Measurements from ENCODE around the gene RGS18.
"Not testable (repeated sequence)": the region's sequence is repeated elsewhere in the genome, so short reads cannot be mapped to it uniquely, and the experiment has no call there.

Gene RGS18, protein sequence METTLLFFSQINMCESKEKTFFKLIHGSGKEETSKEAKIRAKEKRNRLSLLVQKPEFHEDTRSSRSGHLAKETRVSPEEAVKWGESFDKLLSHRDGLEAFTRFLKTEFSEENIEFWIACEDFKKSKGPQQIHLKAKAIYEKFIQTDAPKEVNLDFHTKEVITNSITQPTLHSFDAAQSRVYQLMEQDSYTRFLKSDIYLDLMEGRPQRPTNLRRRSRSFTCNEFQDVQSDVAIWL

DNA sequence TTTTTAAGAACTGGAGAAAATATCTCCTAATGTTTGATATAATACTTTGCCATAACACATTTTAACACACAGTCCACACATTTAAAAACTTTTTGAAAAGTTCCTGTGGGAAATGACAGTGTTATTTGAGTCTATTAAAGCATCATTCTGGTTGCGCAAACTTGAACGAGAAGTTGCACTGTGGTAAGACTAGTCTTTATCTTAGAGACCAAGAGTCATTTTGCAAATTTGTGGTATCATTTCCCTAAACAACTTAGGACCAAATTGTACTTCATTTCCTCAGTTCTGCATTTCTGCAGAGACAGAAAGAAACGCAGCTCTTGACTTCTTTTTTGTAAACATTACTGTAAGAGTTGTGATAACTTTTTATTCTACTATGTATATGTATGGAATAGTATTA, at the start of gene RGS18:
RGS18 (plus strand) TSS at position 282 of the 400 bp plus-strand sequence. CDS start 176 bp downstream, outside the sequence.
- no peak for DNase-seq

DNA sequence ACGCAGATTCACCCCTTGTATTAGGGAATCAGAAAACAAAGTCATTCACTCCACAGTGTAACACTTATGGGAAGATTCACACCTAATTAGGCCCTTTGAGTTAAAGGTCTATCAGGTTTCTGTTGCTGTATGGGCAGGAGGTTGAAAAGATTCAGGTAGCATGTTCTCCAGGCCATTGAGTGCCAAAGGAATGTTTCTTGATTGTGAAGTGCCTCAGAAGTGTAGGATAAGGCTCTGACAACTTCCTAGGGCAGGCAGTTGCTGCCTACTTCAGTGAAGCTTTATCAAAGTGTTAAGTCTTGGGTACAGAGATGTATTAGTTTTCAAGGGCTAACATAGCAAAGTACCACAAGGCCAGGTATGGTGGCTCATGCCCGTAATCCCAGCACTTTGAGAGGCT, 48.7 kb upstream of the RGS18 start:
- no peak for DNase-seq

DNA sequence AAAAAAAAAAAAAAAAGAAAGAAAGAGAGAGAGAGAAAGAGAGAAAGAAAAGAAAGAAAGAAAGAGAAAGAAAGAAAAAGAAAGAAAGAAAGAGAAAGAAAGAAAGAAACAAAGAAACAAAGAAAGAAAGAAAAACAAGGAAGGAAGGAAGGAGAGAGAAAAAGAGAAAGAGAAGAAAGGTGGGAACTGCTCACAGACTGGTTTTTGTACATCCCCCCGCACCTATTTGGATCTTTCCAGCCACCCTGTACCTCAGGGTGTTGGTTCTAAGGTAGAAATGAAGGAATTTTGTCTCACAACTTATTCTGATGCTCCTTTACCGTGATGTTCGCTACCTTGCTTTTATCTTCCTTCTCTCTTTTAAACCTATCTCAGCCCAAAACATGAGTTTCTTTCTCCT, 43.3 kb upstream of the RGS18 start:
- DNase-seq, result no peak

DNA sequence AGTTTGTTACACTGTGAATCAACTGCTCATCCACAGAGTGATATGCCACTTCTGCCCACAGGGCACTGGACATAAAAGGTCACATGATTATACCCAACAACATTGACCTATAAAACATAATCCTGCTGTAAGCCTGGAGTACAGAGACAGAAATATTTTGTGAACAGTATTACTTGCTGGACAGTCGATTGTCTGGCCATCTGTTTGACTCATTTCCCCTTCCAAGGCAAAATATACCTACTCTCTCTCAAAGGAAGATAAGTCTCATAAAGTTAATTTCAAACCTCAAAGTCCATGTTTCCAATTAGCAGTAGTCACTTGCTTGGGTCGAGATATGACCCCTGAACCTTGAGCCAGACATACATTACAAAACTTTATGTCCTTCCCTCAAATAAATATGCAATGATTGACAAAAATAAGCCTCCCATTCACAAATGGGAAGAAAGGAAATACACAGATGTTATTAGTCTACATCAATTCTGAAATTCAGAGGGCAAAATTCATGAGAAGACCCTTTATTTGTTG, 39.3 kb upstream of the RGS18 start:
- no peak for DNase-seq

DNA sequence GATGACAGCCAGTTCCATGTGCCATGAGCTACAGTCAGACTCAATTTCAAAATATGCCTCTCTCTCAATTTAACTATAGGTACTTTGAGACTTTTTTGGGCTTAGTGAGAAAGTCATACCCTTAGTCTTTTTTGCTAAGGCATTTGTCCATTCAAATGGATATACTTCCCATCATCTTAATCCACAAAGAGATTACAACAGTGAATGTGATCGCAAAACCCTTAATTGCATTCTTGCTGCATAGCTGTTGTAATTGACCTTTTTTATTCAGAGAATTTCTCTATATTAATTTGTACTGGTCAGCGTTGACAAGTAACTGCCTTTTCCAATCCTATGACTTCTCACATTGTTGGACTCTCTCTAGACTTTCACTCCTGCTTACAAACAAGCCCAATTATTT, 38.6 kb upstream of the RGS18 start:
- DNase-seq, result no peak

DNA sequence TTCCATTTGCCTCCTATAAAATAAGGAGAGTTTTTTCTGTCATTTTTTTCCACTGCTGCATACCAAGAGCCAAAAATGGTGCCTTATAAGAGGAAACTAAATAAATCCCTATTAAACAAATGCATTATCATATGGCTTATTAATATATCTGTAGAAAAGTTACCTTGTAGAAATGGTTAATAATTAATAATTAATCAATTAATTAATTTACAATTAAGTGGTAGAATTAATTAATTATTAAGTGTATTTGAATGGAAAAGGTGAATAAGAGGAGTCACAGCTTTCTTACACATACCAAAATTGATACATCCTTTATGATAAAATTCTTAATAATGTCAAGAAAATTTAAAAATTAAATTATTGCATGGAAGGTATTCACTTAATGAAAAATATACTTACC, 35.6 kb upstream of the RGS18 start:
- DNase-seq, result no peak

DNA sequence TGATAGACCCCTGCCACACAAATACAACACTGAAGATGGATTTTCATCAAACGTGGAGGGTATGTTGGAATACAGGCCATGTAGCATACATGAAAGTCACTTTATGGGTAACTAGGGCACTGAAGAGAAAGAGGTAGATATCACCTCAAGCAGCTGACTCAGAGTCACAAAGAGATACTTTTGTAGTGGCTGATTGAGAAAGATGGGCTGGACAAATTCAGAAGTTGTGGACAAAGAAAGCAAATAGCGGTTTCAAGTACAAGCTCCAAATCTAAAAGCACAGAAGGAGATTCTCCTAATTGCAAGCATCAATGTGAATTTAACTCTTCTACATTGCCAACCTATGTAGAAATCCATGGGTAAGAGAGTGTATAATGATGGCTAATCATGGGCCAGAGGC, 35.0 kb upstream of the RGS18 start:
- no peak for DNase-seq

DNA sequence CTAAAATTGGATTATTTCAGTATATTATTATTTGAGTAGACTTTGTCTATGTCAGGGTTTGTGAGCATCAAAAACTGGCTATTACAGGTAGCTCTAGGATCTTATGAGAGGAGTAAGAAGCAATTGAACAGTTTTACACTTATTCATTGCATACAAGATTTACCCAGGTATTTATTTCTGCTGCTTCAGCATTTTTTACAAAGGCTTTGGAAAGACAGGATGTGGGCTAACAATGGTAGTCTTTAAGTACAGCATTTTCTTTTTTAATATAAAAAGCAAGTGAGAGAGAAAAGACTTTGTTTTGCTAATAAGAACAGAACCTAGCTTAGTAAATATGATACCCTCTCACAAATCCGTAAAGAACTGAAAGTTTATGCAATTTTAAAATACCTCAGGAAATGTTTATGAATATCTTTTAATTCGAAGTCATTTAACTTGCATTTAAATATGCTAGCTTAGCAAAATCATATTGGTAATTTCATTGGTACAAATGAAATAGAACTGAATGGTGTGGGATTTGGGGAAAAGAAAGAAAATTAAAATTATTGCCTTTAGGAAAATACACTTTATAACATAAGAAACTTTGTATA, 32.1 kb upstream of the RGS18 start:
- DNase-seq, result no peak

DNA sequence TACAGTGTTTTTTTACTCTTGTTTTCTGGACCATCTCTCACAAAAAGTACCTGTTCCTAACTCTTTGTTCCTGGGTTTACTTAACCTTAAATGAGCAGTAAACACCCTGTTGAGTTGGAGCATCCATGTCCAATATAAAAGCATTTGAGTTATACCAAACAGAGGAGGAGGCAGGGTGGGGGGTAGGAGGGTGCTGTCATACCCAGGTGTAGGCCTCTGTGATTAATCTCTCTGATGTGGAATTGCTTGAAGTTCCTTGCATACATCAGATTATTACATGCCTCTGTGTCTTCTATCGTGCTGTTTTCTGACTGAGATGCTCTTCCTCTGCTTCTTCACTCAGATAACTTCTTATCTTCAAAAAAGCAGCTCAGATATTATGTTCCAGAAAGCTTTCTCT, 28.1 kb upstream of the RGS18 start:
- DNase-seq, result no peak

DNA sequence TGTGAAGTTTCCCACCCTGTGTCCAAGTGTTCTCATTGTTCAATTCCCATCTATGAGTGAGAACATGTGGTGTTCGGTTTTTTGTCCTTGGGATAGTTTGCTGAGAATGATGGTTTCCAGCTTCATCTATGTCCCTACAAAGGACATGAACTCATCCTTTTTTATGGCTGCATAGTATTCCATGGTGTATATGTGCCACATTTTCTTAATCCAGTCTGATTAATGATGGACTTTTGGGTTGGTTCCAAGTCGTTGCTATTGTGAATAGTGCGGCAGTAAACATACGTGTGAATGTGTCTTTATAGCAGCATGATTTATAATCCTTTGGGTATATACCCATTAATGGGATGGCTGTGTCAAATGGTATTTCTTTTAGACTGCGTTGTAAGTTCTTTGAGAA, 27.4 kb upstream of the RGS18 start:
- DNase-seq, result not testable (repeated sequence)

DNA sequence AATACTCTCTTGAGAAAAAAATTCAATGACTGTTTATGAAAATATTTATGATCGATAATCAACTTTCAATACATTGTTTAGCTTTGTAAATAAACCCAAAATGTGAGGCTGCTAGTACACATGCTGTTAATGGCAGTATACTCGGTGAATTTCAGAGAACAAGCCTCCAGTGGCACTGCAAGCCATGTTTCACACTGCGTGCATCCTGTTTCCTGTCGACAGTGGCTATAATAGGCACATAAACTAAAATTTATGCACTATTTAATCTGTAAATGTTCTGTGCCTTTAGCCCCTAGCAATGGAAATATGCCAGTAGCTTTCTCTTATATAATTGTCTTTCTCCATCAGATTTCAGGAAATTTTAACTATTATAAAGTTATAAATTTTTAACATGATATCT, 26.3 kb upstream of the RGS18 start:
- no peak for DNase-seq

DNA sequence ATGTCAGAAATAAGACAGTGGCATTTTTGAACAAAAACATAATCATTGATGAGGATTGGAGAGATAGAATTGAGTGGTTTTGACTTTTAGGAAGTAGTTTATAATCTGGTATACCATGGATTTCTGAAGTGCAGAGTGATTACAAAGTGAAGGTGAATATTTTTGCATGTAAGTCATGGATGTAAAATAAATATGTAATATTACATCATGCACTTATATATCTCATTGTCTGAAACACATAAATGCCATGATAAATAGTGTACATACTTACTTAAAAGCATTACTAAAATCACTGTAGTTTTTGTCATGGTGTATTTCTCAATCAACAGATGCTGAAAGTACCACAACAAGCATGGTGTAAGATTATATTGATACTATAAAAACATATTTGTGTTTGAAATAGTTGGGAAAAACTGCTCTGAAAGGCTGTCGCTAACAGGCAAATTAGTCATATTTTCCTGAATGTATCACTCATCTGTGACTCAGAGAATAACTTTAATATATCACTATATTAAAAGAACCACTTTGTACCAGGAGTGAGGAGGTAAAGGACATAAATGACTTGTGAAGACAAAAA, 24.8 kb upstream of the RGS18 start:
- DNase-seq, result no peak

DNA sequence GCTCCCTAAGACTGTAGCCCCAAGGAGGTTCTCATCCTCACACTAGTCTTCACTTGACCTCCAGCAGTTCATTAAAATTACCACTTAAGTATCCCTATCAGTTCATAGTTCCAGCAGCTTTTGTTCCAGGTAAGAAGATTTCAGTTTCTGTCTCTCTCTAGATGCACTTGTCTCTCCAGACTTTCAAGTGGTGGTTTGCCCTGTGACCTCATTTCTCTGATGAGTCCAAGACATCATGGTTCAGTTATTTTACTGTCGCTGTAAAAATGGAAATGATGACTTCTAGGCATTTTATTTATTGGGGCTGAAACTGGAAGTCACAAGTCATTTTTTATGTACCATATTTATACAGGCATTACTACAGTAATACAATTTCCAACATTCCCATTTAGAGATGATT, 17.9 kb upstream of the RGS18 start:
- no peak for DNase-seq

DNA sequence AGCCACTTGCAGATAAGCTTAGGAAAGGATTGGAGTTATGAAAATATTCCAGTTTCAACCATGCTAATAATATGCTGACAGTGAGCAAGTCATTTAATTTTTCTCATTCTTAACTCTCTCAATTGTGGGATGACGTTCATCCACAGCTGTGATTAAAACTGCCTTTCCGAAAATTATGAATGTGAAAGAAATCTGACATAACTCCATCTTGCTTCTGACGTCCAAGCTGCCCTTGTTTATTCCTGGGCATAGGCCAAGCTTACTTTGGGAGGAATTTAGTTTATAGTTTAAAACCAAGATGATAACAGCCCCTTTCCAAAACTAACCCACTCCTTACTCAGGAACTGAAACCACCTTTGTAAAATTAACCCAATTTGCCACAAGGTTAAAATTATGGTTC, 11.0 kb upstream of the RGS18 start:
- DNase-seq, result no peak

DNA sequence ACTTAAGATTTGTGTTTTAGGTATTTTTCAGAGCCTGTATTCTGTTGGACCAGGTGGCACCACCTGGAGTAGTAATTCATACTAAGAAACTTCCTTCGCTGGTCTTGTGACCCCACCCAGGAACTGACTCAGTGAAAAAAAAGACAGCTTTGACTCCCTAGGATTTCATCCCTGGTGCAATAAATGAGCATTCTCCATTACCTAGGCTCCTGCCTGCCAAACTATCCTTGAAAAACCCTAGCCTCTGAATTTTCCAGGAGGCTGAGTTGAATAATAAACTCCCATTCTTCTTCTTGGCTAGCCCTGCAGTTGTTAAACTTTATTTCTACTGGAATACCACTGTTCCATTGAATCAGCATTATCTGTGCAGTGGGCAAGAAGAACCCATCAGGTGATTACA, 10.6 kb upstream of the RGS18 start:
- DNase-seq, result no peak

DNA sequence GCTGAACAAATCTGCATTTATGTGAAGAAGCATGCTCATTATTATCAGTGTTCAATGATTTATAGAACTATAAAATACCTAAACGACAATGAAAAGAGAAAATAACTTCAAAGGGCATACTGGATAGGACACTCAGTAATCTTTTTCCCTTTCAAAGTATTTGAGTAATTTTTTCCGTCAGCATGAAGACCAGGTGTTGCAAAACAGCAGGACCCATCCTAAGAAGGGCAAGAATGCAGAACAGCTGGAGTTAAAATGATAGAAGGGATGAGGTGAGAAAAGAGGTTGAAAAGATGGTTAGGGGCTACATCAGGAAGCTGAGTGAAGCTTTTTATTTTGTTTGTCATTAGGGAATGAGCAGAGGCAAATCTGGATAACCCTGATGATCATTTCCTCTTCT, 7.1 kb upstream of the RGS18 start:
- no peak for DNase-seq

DNA sequence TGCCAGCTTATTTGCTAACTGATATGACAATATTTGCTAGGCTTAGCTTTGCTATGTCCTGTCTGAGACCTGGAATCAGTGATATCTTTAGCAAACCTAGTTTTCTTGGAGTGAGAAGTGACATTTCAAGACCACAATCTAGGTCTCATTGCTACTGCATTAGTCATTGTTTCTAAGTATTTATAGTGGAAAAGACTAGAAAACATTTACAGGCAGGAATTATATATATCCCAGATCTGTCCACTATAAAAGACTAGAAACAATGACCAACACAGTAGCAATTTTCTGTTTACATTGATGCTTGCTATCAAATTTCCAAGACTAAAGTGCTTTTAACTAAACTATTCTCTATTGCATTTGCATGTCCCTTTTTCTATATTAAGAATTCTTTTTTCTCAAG, 5.0 kb upstream of the RGS18 start:
- DNase-seq, result no peak

DNA sequence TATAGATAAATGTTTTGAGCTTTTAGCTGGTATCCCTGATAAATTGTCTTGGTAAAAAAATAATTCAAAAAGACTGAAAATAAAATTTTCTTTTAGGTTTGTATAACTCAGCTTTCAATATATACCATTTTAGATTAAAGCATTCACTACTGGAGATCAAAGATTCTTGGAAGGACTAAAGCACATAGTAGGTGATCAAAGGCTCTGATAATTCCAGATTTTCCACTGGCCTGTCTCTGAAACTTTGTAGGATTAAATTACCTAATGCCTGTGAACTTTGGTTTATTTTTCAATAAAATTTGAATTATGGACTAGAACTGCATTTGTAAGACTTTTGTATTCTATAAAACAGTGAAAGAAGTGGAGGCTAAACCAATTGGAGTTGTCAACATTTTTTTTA, 1.2 kb upstream of the RGS18 start:
- DNase-seq, result no peak

DNA sequence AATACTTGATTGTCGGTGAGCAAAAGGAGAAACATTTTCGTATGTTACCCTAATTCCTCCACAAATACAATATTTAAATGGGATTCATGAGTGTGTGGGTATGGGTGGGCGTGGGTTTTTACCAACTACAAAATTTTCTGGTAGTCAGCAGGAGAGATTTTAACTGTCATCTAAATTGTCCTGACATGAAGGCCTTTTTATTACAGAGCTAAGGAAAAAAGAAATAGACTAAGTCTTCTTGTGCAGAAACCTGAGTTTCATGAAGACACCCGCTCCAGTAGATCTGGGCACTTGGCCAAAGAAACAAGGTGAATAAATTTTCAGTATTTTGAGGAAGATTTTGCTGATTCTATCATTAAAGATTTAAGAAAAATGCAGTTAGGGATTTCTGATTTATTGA, 752 bp downstream of the RGS18 start:
- no peak for DNase-seq

DNA sequence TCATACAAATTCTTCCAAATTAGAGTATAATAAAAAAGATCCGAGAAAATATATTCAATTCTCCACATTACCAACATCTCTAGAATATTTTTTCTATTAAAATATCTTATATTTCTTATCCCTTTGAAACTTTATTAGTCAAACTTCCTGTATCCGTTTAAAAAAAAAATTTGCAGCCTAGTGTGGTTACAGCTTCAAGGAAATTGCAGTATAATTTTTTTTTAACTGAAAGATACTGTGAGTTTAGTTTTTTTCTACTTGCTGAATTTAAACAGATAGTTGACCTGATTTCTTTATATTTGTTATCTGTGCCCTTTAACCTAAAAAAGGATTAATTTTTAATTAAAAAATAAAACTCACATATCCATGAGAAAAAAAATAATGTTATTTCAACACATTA, 1.5 kb downstream of the RGS18 start:
- no peak for DNase-seq

DNA sequence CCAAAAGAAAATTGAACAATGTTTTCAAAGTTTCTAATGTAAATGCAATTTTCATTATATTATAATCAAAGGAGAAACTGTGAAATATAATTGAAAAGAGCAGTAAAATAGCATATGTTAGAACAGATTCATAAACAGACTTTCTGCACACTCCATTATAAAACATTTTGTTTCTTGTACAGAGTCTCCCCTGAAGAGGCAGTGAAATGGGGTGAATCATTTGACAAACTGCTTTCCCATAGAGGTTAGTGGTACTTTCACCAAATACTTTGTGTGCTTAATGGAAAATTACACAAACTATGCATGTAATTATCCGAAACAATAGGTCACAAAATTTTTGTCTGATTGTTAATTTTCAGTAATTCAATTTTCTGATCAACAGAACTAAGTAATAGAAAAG, 1.9 kb downstream of the RGS18 start:
- DNase-seq, result no peak

DNA sequence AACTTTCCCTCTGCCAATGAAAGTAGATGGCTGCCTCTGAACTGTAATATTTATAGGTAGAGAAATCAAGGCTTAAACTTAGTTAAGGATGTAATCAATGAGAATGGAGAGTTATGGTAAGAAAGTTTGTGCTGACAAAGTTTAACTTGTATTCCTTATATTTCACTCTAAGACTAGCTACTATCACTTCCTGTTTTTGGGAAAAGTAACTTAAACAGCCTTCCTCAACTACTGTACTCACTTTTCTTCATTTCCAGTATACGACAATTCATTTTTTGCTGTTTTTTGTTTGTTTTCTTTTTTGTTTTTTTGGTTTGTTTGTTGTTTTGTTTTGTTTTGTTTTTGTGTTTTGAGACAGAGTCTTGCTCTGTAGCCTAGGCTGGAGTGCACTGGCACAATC, 3.7 kb downstream of the RGS18 start:
- no peak for DNase-seq

DNA sequence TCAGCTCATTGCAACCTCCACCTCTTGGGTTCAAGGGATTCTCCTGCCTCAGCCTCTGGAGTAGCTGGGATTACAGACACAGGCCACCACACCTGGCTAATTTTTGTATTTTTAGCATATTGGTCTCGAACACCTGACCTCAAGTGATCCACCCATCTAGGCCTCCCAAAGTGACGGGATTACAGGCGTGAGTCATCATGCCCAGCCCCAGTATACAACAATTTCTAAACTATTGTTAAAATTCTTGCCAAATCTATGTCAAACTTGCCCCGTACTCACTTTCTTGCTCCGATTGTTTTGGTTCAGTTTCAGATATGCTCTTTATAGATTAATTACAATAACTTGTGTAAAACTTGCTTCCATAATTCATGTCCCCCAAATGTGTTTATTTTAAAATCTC, 4.1 kb downstream of the RGS18 start:
- no peak for DNase-seq

DNA sequence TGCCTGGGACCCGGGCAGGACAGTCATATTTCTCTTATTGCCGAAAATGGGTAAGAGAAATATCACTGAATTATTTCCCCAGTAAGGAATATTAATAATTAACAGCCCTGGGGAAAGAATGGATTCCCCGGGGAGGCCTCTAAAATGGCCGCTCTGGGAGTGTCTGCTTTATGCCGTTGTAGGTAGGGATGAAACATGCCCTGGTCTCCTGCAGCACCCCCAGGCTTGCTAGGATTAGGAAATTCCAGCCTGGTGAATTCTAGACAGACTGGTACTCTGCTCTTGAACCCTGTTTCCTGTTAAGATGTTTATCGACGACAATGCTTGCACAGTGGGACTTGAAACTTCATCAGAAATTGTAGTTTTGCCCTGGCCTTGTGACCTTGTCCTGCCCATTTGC, 6.7 kb downstream of the RGS18 start:
- not testable (repeated sequence) for DNase-seq

DNA sequence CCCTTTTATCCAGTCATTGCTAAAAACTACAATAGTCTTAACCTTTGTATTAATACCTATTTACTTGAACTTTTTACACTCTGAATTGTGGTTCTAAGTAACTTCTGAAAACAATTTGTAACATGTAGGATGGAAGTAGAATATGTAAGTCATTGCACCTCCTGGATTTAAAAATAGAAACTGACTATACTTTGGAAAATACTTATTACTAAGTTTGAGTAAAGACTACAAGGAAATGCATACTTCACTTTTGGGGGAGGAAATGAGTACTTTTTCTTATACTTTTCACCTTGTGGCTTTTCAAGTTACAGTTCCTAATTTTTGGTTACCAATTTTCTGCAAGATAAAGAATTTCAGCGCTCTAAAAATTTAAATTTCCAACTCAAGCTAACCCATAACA, 8.7 kb downstream of the RGS18 start:
- DNase-seq, result no peak
